HCT116 (cell line): ENCODE measurements around the gene ABHD11. TPM values are rescaled to one million over a fixed set of nuclear protein-coding genes. Genes with fewer than 3 reads are reported as not detected.
"Not testable (repeated sequence)": the region's sequence is repeated elsewhere in the genome, so short reads cannot be mapped to it uniquely, and the experiment has no call there.

Experiments used
- ATAC-seq: fragments of 200-7000 bp; cut with Tn5 transposase; 2 replicates; pipeline ENCODE4 v1.9.1; 2020; ENCODE audit warnings: mild to moderate bottlenecking, moderate library complexity
- BruUV-seq: library from RNA; stranded (reverse); fragments of 400-500 nt; replicated peaks from 2 replicates; lab custom pipeline; 2021; lab: Mats Ljungman, UMichigan
- CTCF ChIA-PET: fragments of 300-600 bp; sonication (Branson Sonifier 250); formaldehyde crosslinking; loops from one replicate; lab custom pipeline; 2021; ENCODE audit warnings: antibody characterized with exemption; lab: Charles Lee
- POLR2A ChIA-PET: fragments of 300-600, 350-600 bp; sonication (Branson Sonifier 250); formaldehyde crosslinking; loops from one replicate; lab custom pipeline; 2021; ENCODE audit warnings: antibody characterized with exemption; lab: Charles Lee
- RAD21 ChIA-PET, 2 experiments: fragments of 300-600 bp; sonication (Branson Sonifier 250); formaldehyde crosslinking; loops; one replicate each; lab custom pipeline; 2023; ENCODE audit warnings: low total read pairs in 2 of 2; ENCODE audit not compliant: uncharacterized antibody in 2 of 2, unreplicated experiment in 2 of 2, low non-redundant PET in 1 of 2; lab: Charles Lee
- DNase-seq: peaks from one replicate; pipeline ENCODE4 v3.0.0-alpha.2; 2010; ENCODE audit warnings: low read depth, low spot score
- H2AFZ ChIP-seq: fragments of 200-600 bp; shearing (Covaris generic), sonication (generic); 2 replicates; pipeline ENCODE4 v1.6.1; 2017; ENCODE audit warnings: low read depth, mixed run types, mixed read lengths, antibody characterized with exemption, low read length; ENCODE audit not compliant: poor library complexity, severe bottlenecking
- H3K27ac ChIP-seq: 2 replicates; pipeline ENCODE4 v1.5.1; 2012; ENCODE audit warnings: low read depth, low read length
- H3K27me3 ChIP-seq: fragments of 200-600 bp; sonication (generic); 2 replicates; pipeline ENCODE4 v1.6.1; 2016; ENCODE audit warnings: mixed run types, low read length, mixed read lengths; ENCODE audit not compliant: insufficient read depth
- H3K36me3 ChIP-seq, 2 experiments: fragments of 200-500 bp in 1 of 2; fragments of 200-600 bp in 1 of 2; sonication (Bioruptor generic) in 1 of 2; sonication (generic) in 1 of 2; 2 replicates each; pipeline versions ENCODE4 v1.5.1 to v1.6.1; 2014 to 2016; ENCODE audit warnings: low read length in 2 of 2, inconsistent platforms in 1 of 2, mixed read lengths in 1 of 2, mixed run types in 1 of 2; ENCODE audit not compliant: insufficient read depth in 2 of 2, control insufficient read depth in 1 of 2
- H3K4me1 ChIP-seq, 2 experiments: fragments of 200-600 bp in 1 of 2; sonication (generic) in 1 of 2; 2 replicates each; pipeline versions ENCODE4 v1.5.1 to v1.6.1; 2012 to 2017; ENCODE audit warnings: low read length in 2 of 2, inconsistent platforms in 1 of 2, mild to moderate bottlenecking in 1 of 2, mixed read lengths in 1 of 2, mixed run types in 1 of 2, moderate library complexity in 1 of 2; ENCODE audit not compliant: insufficient read depth in 2 of 2, control insufficient read depth in 1 of 2
- H3K4me2 ChIP-seq: fragments of 200-600 bp; sonication (generic); 2 replicates; pipeline ENCODE4 v1.6.1; 2017; ENCODE audit warnings: mixed run types, low read length, mixed read lengths
- H3K4me3 ChIP-seq, 2 experiments: fragments of 200-600 bp in 1 of 2; sonication (generic) in 1 of 2; replicated peaks in 1 of 2; 2 replicates each; pipeline ENCODE4 v1.5.1; 2011 to 2016; ENCODE audit warnings: low read length in 2 of 2, control low read depth in 1 of 2, low read depth in 1 of 2, mild to moderate bottlenecking in 1 of 2, mixed read lengths in 1 of 2, mixed run types in 1 of 2
- H3K79me2 ChIP-seq: fragments of 200-600 bp; sonication (generic); 2 replicates; pipeline ENCODE4 v1.6.1; 2017; ENCODE audit warnings: mild to moderate bottlenecking, mixed run types, low read length, moderate library complexity, mixed read lengths; ENCODE audit not compliant: insufficient read depth
- H3K9ac ChIP-seq: fragments of 200-600 bp; sonication (generic); 2 replicates; pipeline ENCODE4 v1.6.1; 2016; ENCODE audit warnings: low read length, mixed read lengths
- H3K9me2 ChIP-seq: fragments of 200-600 bp; sonication (generic), shearing (Covaris generic); 2 replicates; pipeline ENCODE4 v1.6.1; 2017; ENCODE audit warnings: mixed run types, mild to moderate bottlenecking, moderate library complexity; ENCODE audit not compliant: insufficient read depth
- H3K9me3 ChIP-seq, 2 experiments: fragments of 200-500 bp in 1 of 2; fragments of 200-600 bp in 1 of 2; sonication (Bioruptor generic) in 1 of 2; sonication (generic) in 1 of 2; 2 replicates each; pipeline ENCODE4 v1.6.1; 2014 to 2017; ENCODE audit warnings: low read length in 2 of 2, mixed read lengths in 2 of 2, inconsistent platforms in 1 of 2, low read depth in 1 of 2, mild to moderate bottlenecking in 1 of 2, mixed run types in 1 of 2, moderate library complexity in 1 of 2; ENCODE audit not compliant: control insufficient read depth in 1 of 2, insufficient read depth in 1 of 2
- H4K20me1 ChIP-seq: fragments of 200-600 bp; sonication (generic), shearing (Covaris generic); 2 replicates; pipeline ENCODE4 v1.6.1; 2017; ENCODE audit warnings: mixed run types, mild to moderate bottlenecking, moderate library complexity; ENCODE audit not compliant: insufficient read depth
- POLR2A ChIP-seq: IDR thresholded peaks from 2 replicates; pipeline ENCODE4 v1.7.0; 2011; ENCODE audit warnings: borderline replicate concordance; ENCODE audit not compliant: insufficient read depth, insufficient read length; ENCODE audit errors: extremely low read depth
- intact Hi-C: fragments of 100-400 bp; cut with micrococcal nuclease; formaldehyde crosslinking; loops from 2 replicates; pipeline ENCODE4 v1.10.0; 2022
- total RNA-seq: library from RNA; stranded (reverse); gene quantifications from one replicate; pipeline ENCODE4 v1.2.1, GENCODE V29; 2021; ENCODE audit not compliant: unreplicated experiment

Gene ABHD11
- total RNA-seq, 1 experiment from 2014 or later, result 69.8 TPM

DNA sequence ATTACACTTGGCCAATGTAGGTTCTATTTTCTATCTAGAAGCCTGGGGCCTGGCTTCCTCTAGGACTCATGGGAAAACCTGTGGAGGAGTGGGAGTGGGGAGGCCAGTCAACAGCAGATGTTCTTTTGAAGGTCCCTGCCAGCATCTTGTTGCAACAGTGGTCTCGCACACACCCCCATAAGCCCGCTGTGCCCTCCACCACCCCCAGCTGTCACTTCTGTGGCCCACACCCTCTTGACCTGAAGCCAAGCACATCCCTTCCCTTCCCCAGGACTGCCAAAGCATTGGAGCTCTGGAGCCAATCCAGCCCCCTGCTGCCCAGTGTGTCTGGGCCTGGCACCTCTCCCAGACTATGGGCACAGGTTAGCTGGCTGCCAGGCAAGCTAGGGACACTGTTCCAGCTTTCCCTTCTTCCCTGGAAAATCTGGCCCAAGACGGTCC is 17.2 kb downstream of the ABHD11 start:
- no peak for TF ChIP-seq POLR2A
- peak overlapping the region; percentile 27; the same call in 1 of the 2 replicates for H3K4me2 ChIP-seq
- peak overlapping the region; percentile 1; the same call in 1 of the 2 replicates for H3K27ac ChIP-seq

DNA sequence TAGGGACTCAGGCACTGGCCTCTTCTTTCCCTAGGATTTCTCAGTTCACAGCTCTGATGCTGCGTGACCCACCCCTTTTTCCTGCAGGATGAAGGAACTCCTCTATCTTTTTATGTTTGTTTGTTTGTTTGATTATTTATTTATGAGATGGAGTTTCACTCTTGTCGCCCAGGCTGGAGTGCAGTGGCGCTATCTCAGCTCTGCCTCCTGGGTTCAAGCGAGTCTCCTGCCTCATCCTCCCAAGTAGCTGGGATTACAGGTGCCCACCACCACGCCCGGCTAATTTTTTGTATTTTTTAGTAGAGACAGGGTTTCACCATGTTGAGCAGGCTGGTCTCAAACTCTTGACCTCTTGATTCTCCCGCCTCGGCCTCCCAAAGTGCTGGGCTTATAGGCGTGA is 18.2 kb downstream of the ABHD11 start:
- H3K27ac ChIP-seq, ATAC-seq, H3K9me2 ChIP-seq, H4K20me1 ChIP-seq, H3K27me3 ChIP-seq, H3K9ac ChIP-seq, H3K4me3 ChIP-seq, BruUV-seq, H2AFZ ChIP-seq, H3K36me3 ChIP-seq, DNase-seq, H3K9me3 ChIP-seq: not testable (repeated sequence)
- intact Hi-C loops, result loop anchor here (10.0 kb wide), 1 partner anchor 56 kb away; the partner anchor contains the start of gene VPS37D
- H3K4me1 ChIP-seq, result peaks cover 51 to 58% of the 10 kb centered on the region in 2 experiments
- RAD21 ChIA-PET, result interaction anchor here in 1 of 2 experiments (1.4 kb wide), 1 partner anchor 14 kb away, joined by 3 read pairs; no protein-coding TSS in a partner anchor
- H3K4me2 ChIP-seq, result peak overlapping the region; percentile 77; the same call in 1 of the 2 replicates
- peaks cover 35% of the 10 kb centered on the region for H3K79me2 ChIP-seq
- POLR2A ChIA-PET, result interaction anchor here (0.9 to 1.6 kb wide), 2 partner anchors 13 to 43 kb away, joined by 3 to 5 read pairs; no protein-coding TSS in a partner anchor
- CTCF ChIA-PET, result interaction anchor here (0.7 to 2.0 kb wide), 4 partner anchors 13 to 172 kb away, joined by 3 to 6 read pairs (median 4); no protein-coding TSS in a partner anchor

More for the DNA sequence above, 17.2 kb downstream of the ABHD11 start:
- peaks cover 2% of the 10 kb centered on the region; the same call in 1 of the 2 replicates for H4K20me1 ChIP-seq
- peaks cover 46 to 57% of the 10 kb centered on the region in 2 experiments for H3K4me1 ChIP-seq
- DNase-seq, result no peak
- no peak overlapping the region for H3K4me3 ChIP-seq
- ATAC-seq, result no peak
- no TSS peak for BruUV-seq
- no peaks in the 10 kb centered on the region for H3K9me3 ChIP-seq
- ChIA-PET POLR2A (no interaction called here), RAD21 (interaction anchor here in 1 of 2 experiments (0.7 to 0.9 kb wide), 2 partner anchors 13 to 19 kb away, joined by 3 to 4 read pairs; no protein-coding TSS in a partner anchor), CTCF (interaction anchor here (0.7 to 0.9 kb wide), 3 partner anchors 15 to 173 kb away, joined by 3 to 7 read pairs (median 3); no protein-coding TSS in a partner anchor)
- H3K36me3 ChIP-seq, result no peaks in the 10 kb centered on the region
- no peaks in the 10 kb centered on the region for H3K27me3 ChIP-seq
- H3K9ac ChIP-seq, result no peak overlapping the region
- H2AFZ ChIP-seq, result no peak overlapping the region
- H3K79me2 ChIP-seq, result peaks cover 29% of the 10 kb centered on the region
- H3K9me2 ChIP-seq, result no peaks in the 10 kb centered on the region
- intact Hi-C loops, result loop anchor here (10.0 kb wide), 1 partner anchor 57 kb away; the partner anchor contains the start of gene VPS37D
